ENCODE results near the gene PHLDB3. TPM values are rescaled to one million over a fixed set of nuclear protein-coding genes. Genes with fewer than 3 reads are reported as not detected.

The PHLDB3 gene
- total RNA-seq, 1 donor from 2014 or later: 7.8 TPM

DNA sequence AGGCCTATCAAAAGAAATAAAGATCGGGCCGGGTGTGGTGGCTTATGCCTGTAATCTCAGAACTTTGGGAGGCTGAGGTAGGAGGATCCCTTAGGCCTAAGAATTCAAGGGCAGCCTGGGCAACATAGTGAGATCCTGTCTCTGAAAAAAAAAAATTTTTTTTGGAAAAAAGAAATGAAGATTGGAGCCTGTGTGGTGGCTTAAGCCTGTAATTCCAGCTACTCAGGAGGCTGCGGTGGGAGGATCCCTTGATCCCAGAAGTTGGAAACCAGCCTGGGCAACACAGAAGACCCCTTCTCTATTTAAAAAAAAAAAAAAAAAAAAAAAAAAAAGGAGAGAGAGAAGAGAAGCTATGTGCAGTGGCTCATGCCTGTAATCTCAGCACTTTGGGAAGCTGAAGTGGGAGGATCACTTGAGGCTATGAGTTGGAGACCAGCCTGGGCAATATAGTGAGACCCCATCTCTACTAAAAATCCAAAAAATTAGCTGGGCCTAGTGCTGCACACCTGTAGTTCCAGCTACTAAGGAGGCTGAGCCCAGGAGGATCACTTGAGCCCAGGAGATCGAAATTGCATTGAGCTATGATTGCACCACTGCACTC lies 24.5 kb downstream of the PHLDB3 start:
- Histone ChIP-seq H3K4me3 (no peak overlapping the region), H3K27me3 (ENCODE audit: low read depth) (no peaks in the 10 kb centered on the region), H3K9me3 (no peaks in the 10 kb centered on the region), H3K36me3 (no peaks in the 10 kb centered on the region), H3K4me1 (peaks cover 6% of the 10 kb centered on the region), H3K27ac (no peak overlapping the region)
- intact Hi-C loops (cut with DNase I): no loop called here
- TF ChIP-seq, protein P1, sequence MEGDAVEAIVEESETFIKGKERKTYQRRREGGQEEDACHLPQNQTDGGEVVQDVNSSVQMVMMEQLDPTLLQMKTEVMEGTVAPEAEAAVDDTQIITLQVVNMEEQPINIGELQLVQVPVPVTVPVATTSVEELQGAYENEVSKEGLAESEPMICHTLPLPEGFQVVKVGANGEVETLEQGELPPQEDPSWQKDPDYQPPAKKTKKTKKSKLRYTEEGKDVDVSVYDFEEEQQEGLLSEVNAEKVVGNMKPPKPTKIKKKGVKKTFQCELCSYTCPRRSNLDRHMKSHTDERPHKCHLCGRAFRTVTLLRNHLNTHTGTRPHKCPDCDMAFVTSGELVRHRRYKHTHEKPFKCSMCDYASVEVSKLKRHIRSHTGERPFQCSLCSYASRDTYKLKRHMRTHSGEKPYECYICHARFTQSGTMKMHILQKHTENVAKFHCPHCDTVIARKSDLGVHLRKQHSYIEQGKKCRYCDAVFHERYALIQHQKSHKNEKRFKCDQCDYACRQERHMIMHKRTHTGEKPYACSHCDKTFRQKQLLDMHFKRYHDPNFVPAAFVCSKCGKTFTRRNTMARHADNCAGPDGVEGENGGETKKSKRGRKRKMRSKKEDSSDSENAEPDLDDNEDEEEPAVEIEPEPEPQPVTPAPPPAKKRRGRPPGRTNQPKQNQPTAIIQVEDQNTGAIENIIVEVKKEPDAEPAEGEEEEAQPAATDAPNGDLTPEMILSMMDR (IDR thresholded peaks at IDR 0.05): no peak
- ATAC-seq: no peak
- no peak for DNase-seq

DNA sequence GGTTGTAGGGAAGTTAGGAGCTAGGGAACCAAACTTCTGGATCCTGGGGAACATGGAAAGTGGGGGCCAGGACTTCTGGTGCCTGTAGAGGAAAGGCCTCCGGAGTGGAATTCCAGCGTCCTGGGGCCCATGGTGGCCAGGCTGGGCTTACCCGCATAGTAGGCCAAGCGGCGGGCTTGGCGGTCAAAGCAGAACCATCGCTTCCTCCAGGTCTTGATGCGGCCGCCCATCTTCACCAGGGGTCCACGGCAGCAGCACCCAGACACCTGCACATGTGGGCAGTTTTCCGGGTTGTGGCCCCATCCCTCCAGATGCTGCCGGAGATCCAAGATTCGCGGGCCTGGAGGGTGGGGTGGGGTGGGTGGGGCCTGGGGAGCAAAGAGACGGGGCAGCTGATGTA lies 25.3 kb downstream of the PHLDB3 start:
- ATAC-seq: no peak
- TF ChIP-seq, protein P1 (IDR thresholded peaks at IDR 0.05): no peak
- H3K4me3 ChIP-seq: no peak overlapping the region
- no peaks in the 10 kb centered on the region for H3K27me3 ChIP-seq (ENCODE audit: low read depth)
- H3K4me1 ChIP-seq: peaks cover 13% of the 10 kb centered on the region
- H3K9me3 ChIP-seq: no peaks in the 10 kb centered on the region
- H3K27ac ChIP-seq: no peak overlapping the region
- intact Hi-C loops (cut with DNase I): no loop called here
- DNase-seq: no peak
- no peaks in the 10 kb centered on the region for H3K36me3 ChIP-seq

DNA sequence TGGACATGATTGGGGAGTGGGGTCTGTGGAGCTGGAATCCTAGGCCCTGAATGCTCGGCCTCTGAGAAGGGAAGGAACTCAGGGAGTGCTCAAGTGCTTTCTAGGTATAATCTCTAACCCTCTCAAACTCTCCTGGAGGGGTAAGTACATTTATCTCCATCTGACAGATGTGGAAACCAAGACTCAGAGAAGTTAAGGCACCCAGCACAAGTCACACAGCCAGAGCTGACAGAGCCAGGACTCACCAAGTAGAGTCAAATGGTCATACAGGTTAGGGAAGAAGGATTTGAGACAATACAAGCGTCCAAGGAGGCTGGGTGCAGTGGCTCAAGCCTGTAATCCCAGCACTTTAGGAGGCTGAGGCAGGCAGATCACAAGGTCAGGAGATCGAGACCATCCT lies 26.2 kb downstream of the PHLDB3 start:
- Histone ChIP-seq H3K36me3 (no peaks in the 10 kb centered on the region), H3K4me1 (peaks cover 13% of the 10 kb centered on the region), H3K27me3 (ENCODE audit: low read depth) (no peaks in the 10 kb centered on the region), H3K4me3 (no peak overlapping the region), H3K9me3 (no peaks in the 10 kb centered on the region), H3K27ac (no peak overlapping the region)
- intact Hi-C loops (cut with DNase I): no loop called here
- ATAC-seq: no peak
- TF ChIP-seq, protein P1 (IDR thresholded peaks at IDR 0.05): no peak
- DNase-seq: no peak

DNA sequence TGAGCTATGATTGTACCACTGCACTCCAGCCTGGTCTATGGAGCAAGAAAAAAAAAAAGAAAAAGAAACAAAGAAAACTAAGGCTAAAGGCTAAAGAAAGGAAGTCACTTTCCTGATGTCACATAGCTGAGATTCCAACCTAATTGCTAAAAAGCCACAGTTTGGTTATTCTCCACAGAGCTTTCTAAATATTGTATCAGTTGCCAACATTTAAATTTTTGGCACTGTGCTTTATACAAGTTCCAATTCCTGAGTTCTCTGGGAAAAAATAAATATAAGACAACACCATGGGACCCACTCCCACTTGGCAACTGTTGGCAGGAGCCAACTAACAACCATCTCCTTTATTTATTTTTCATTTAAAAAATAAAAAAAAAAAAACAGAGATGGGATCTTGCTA lies 27.9 kb downstream of the PHLDB3 start:
- intact Hi-C loops (cut with DNase I): no loop called here
- no peak for ATAC-seq
- no peaks in the 10 kb centered on the region for H3K36me3 ChIP-seq
- H3K27me3 ChIP-seq (ENCODE audit: low read depth): no peaks in the 10 kb centered on the region
- peaks cover 13% of the 10 kb centered on the region for H3K4me1 ChIP-seq
- TF ChIP-seq, protein P1 (IDR thresholded peaks at IDR 0.05): no peak
- H3K4me3 ChIP-seq: no peak overlapping the region
- peak overlapping the region; percentile 71 for H3K27ac ChIP-seq
- no peak for DNase-seq
- no peaks in the 10 kb centered on the region for H3K9me3 ChIP-seq

DNA sequence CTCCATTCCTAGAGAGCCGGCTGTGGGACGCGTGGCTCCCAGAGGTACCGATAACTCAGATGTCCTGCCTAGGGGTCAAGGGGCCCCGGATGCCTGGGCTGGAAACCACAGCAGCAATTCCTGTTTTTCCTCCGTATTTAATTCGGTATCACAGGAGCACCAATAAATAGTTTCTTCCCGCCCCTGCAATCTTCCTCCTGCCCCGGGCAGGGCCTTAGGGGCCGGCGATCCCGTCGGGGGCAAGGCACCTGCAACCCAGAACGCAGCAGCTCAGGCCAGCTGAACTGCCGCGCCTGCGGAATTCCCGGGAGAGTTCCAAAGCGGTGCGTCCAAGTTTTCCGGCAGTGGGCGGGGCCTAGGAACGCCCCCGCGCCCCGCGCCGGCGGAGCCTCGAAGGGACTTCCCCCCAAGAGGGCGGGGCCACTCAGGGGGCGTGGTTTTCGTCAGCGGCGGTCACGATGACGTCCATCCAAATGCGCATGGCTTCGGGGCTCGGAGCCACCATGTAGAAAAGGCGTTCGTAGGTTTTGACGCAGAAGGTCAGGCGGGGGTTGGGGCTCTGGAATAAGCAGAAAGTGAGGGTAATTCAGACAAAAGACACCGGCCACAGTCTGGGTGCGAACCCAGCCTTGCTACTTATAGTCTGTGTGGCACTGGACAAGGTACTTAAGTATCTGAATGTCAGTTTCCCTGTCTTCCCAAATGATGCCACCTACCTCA lies 29.4 kb downstream of the PHLDB3 start:
- Histone ChIP-seq H3K4me3 (peak overlapping the region; percentile 55), H3K27ac (peak overlapping the region; percentile 71), H3K9me3 (no peaks in the 10 kb centered on the region), H3K27me3 (ENCODE audit: low read depth) (no peaks in the 10 kb centered on the region), H3K36me3 (no peaks in the 10 kb centered on the region), H3K4me1 (peaks cover 13% of the 10 kb centered on the region)
- intact Hi-C loops (cut with DNase I): no loop called here
- ATAC-seq (peak; percentile 97), DNase-seq (peak; percentile 94)
- TF ChIP-seq, protein P1 (IDR thresholded peaks at IDR 0.05): no peak

All from lower lobe of right lung (tissue), 2 donors.